Measurements from ENCODE around the gene DENND2A. TPM values are rescaled to one million over a fixed set of nuclear protein-coding genes. Genes with fewer than 3 reads are reported as not detected.

The DENND2A gene
- total and polyA plus RNA-seq, 2 of the 4 experiments (the other 2 are of a cell fraction) = 7.5 to 10.3 TPM

DNA sequence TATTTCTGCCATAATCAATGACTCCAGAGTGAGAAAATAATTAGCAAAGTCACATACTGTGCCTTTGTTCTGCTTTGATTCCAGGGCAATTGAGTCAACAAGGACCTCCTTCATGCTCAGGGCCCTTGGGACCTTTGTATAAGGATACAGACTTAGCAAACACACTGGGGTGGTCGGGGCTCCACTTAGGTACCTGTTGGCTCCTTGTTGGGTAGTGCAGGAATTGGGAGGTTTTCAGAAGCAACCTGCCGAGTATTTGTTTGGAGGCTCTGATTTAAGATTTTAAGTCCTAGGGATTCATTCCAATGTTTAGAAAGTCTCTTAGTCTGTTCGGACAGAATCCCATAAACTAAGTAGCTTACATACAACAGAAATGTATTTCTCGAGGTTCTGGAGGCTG lies 35.1 kb upstream of the DENND2A start:
- Histone ChIP-seq H3K4me2 (ENCODE audit: low read depth, low read length) (no peak overlapping the region), H3K18ac (ENCODE audit: low read depth, low read length) (no peak overlapping the region), H3K14ac (replicated peaks; ENCODE audit: low read depth, low read length) (no peak overlapping the region), H3K27me3 (ENCODE audit: control insufficient read depth, insufficient read depth, low read length) (peaks cover 1% of the 10 kb centered on the region; the same call in 1 of the 2 replicates), H4K8ac (ENCODE audit: low read depth in 2 of 2, low read length in 2 of 2) (no peak overlapping the region), H3K9me1 (ENCODE audit: insufficient read depth, low read length) (peaks cover 4% of the 10 kb centered on the region; the same call in 1 of the 2 replicates), H2BK5ac (ENCODE audit: low read depth, low read length, poor library complexity, severe bottlenecking) (no peak overlapping the region), H2BK15ac (ENCODE audit: low read depth, low read length) (no peak overlapping the region), H3K4me3 (ENCODE audit: insufficient read depth, low read depth, low read length) (no peak overlapping the region), H2AK5ac (ENCODE audit: low read depth, low read length) (no peak overlapping the region), H3K27ac (ENCODE audit: insufficient read depth, low read length) (no peak overlapping the region), H3K4ac (ENCODE audit: low read depth, low read length) (no peak overlapping the region), H2BK20ac (ENCODE audit: low read depth, low read length) (no peak overlapping the region), H4K91ac (ENCODE audit: insufficient read depth, low read depth, low read length) (no peak overlapping the region), H3K9me3 (ENCODE audit: control insufficient read depth, insufficient read depth, low read length) (no peaks in the 10 kb centered on the region), H3K4me1 (ENCODE audit: control insufficient read depth, insufficient read depth, low read length) (0 out of 2 replicates have a peak, but pooled peaks cover 2% of the 10 kb centered on the region), H2BK120ac (ENCODE audit: low read depth, low read length) (no peak overlapping the region), H3K36me3 (ENCODE audit: control insufficient read depth, insufficient read depth, low read length) (0 out of 2 replicates have a peak, but pooled peaks cover 2% of the 10 kb centered on the region), H3K9ac (ENCODE audit: low read depth, low read length) (no peak overlapping the region), H3K23ac (ENCODE audit: low read depth, low read length) (no peak overlapping the region), H3K79me1 (ENCODE audit: low read depth in 1 of 2, low read length in 2 of 2) (peaks cover 4 to 6% of the 10 kb centered on the region in 2 experiments; a peak in 1 of 4 replicates), H3K56ac (ENCODE audit: extremely low read depth, insufficient read depth, low read length) (no peak overlapping the region), H4K5ac (ENCODE audit: low read depth, low read length) (no peak overlapping the region), H2AK9ac (replicated peaks; ENCODE audit: low read depth, low read length, poor library complexity) (no peak overlapping the region), H4K20me1 (ENCODE audit: insufficient read depth, low read length) (no peaks in the 10 kb centered on the region), H2AFZ (replicated peaks; ENCODE audit: low read length, poor library complexity) (no peak overlapping the region)
- no CpG with 5 or more reads among the region's 4 CpGs for WGBS, 2 experiments (ENCODE audit: extremely low coverage in 2 of 2, insufficient read length in 1 of 2)
- dilution Hi-C loops (cut with HindIII; ENCODE audit: low sequenced_read_pairs, unreplicated experiment) (no loop called here), in situ Hi-C loops (cut with MboI; ENCODE audit: low sequenced_read_pairs) (no loop called here), intact Hi-C loops (cut with micrococcal nuclease) (loop anchor here (1.0 to 5.0 kb wide), 2 partner anchors 339 to 857 kb away; partner anchors contain the start of gene MRPS33)
- DNase-seq (no peak), ATAC-seq (ENCODE audit: low read depth) (no peak)
- CTCF ChIA-PET = interaction anchor here (0.6 to 1.2 kb wide), 2 partner anchors 336 to 862 kb away, joined by 3 to 7 read pairs; no protein-coding TSS in a partner anchor
- POLR2A ChIA-PET (ENCODE audit: unreplicated experiment) = no interaction called here
- BruUV-seq (replicated peaks) = no TSS peak
- TF ChIP-seq NFE2L2 (IDR thresholded peaks at IDR 0.05; ENCODE audit: low read depth, low read length) (no peak), POLR2A (IDR thresholded peaks at IDR 0.05; ENCODE audit: low read depth, low read length) (no peak), RCOR1 (IDR thresholded peaks at IDR 0.05; ENCODE audit: insufficient replicate concordance, low read length) (no peak), MXI1 (IDR thresholded peaks at IDR 0.05; ENCODE audit: borderline replicate concordance, low read depth, low read length) (no peak), RAD21 (IDR thresholded peaks at IDR 0.05; ENCODE audit: low read length) (no peak), MAFK (IDR thresholded peaks at IDR 0.05; ENCODE audit: low read depth, low read length) (no peak), BHLHE40 (IDR thresholded peaks at IDR 0.05; ENCODE audit: low read depth, low read length) (no peak), SMC3 (IDR thresholded peaks at IDR 0.05; ENCODE audit: low read depth, low read length) (no peak)
- TF ChIP-seq, protein P1, sequence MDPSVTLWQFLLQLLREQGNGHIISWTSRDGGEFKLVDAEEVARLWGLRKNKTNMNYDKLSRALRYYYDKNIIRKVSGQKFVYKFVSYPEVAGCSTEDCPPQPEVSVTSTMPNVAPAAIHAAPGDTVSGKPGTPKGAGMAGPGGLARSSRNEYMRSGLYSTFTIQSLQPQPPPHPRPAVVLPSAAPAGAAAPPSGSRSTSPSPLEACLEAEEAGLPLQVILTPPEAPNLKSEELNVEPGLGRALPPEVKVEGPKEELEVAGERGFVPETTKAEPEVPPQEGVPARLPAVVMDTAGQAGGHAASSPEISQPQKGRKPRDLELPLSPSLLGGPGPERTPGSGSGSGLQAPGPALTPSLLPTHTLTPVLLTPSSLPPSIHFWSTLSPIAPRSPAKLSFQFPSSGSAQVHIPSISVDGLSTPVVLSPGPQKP (IDR thresholded peaks at IDR 0.05; ENCODE audit: borderline replicate concordance, low read depth, low read length) = no peak

Data from IMR-90 (cell line).